Keratinocyte (primary cell): Measurements from ENCODE around the gene BOD1. TPM values are rescaled to one million over a fixed set of nuclear protein-coding genes. Genes with fewer than 3 reads are reported as not detected.

Source experiments
- DNase-seq: peaks from one replicate; pipeline ENCODE4 v3.0.0-alpha.2; 2011; ENCODE audit warnings: low read depth, missing footprints, low spot score
- FAIRE-seq: peaks from 2 replicates; lab custom pipeline; 2011; peaks lifted over from hg19 to GRCh38; lab: Jason Lieb, UNC
- H2AFZ ChIP-seq: 2 replicates; pipeline ENCODE4 v1.6.0; 2012; ENCODE audit warnings: low read length, control low read depth, inconsistent platforms; ENCODE audit not compliant: control insufficient read depth
- H3K27ac ChIP-seq: 2 replicates; pipeline ENCODE4 v1.5.1; 2011; ENCODE audit warnings: low read length; ENCODE audit not compliant: control insufficient read depth, insufficient read depth
- H3K27me3 ChIP-seq: 3 replicates; pipeline ENCODE4 v1.6.0; 2011; ENCODE audit warnings: low read length; ENCODE audit not compliant: control insufficient read depth, insufficient read depth; ENCODE audit errors: extremely low read depth
- H3K36me3 ChIP-seq, 2 experiments: 2 replicates in 1 of 2; 3 replicates in 1 of 2; pipeline ENCODE4 v1.5.1; 2011; ENCODE audit warnings: low read length in 2 of 2, mild to moderate bottlenecking in 1 of 2; ENCODE audit not compliant: control insufficient read depth in 2 of 2, insufficient read depth in 2 of 2; ENCODE audit errors: extremely low read depth in 1 of 2
- H3K4me1 ChIP-seq: 3 replicates; pipeline ENCODE4 v1.5.1; 2011; ENCODE audit warnings: low read length; ENCODE audit not compliant: control insufficient read depth, insufficient read depth; ENCODE audit errors: extremely low read depth
- H3K4me2 ChIP-seq: 3 replicates; pipeline ENCODE4 v1.6.0; 2011; ENCODE audit warnings: low read depth, low read length; ENCODE audit not compliant: control insufficient read depth, insufficient read depth; ENCODE audit errors: extremely low read depth
- H3K4me3 ChIP-seq, 3 experiments: fragments of 200-600 bp in 1 of 3; sonication (generic) in 1 of 3; 2 replicates in 2 of 3; 3 replicates in 1 of 3; pipeline ENCODE4 v1.5.1; 2011 to 2016; ENCODE audit warnings: low read length in 3 of 3, mild to moderate bottlenecking in 3 of 3, control low read depth in 2 of 3, inconsistent platforms in 1 of 3, low read depth in 1 of 3, mixed read lengths in 1 of 3, mixed run types in 1 of 3, moderate library complexity in 1 of 3; ENCODE audit not compliant: control insufficient read depth in 2 of 3, insufficient read depth in 2 of 3; ENCODE audit errors: extremely low read depth in 1 of 3
- H3K79me2 ChIP-seq: 2 replicates; pipeline ENCODE4 v1.6.0; 2012; ENCODE audit warnings: low read length; ENCODE audit not compliant: control insufficient read depth, insufficient read depth
- H3K9ac ChIP-seq: 3 replicates; pipeline ENCODE4 v1.6.0; 2011; ENCODE audit warnings: low read length; ENCODE audit not compliant: control insufficient read depth, insufficient read depth; ENCODE audit errors: extremely low read depth
- H3K9me1 ChIP-seq: 3 replicates; pipeline ENCODE4 v1.6.0; 2011; ENCODE audit warnings: low read length; ENCODE audit not compliant: control insufficient read depth, insufficient read depth; ENCODE audit errors: extremely low read depth
- H3K9me3 ChIP-seq: 2 replicates; pipeline ENCODE4 v1.5.1; 2012; ENCODE audit warnings: low read depth, low read length; ENCODE audit not compliant: control insufficient read depth
- H4K20me1 ChIP-seq: 3 replicates; pipeline ENCODE4 v1.6.0; 2011; ENCODE audit warnings: low read length; ENCODE audit not compliant: control insufficient read depth, insufficient read depth; ENCODE audit errors: extremely low read depth
- CTCF ChIP-seq, 3 experiments: IDR thresholded peaks in 1 of 3; conservative IDR thresholded peaks in 1 of 3; optimal IDR thresholded peaks in 1 of 3; 2 replicates in 2 of 3; 3 replicates in 1 of 3; pipeline versions ENCODE3 to v1.5.1; 2011; ENCODE audit warnings: low read length in 3 of 3, mild to moderate bottlenecking in 3 of 3, moderate library complexity in 2 of 3, control low read depth in 1 of 3, inconsistent platforms in 1 of 3; ENCODE audit not compliant: insufficient read depth in 2 of 3; ENCODE audit errors: extremely low read depth in 1 of 3
- EZH2 ChIP-seq: IDR thresholded peaks from one replicate; pipeline ENCODE4 v1.6.1; 2012; ENCODE audit warnings: inconsistent platforms, mild to moderate bottlenecking, low read length, moderate library complexity
- dilution Hi-C: fragments of 300-500 bp; cut with MboI; formaldehyde crosslinking; loops from one replicate; pipeline ENCODE4 v1.7.0; 2020; ENCODE audit warnings: low sequenced_read_pairs; ENCODE audit not compliant: extremely low pct_ligation_motif_present
- polyA plus RNA-seq, 5 experiments: library from polyadenylated mRNA; depleted of rRNA in 3 of 5; stranded (reverse) in 3 of 5; stranded (forward) in 1 of 5; unstranded in 1 of 5; fragments of >200 nt; gene quantifications; 1 replicate in 1 of 5; 2 replicates in 3 of 5; 3 replicates in 1 of 5; pipeline versions ENCODE4 v1.2.1 to v1.2.3, GENCODE V29; 2011 to 2012; ENCODE audit warnings: missing spikeins in 2 of 5, low read depth in 1 of 5, low replicate concordance in 1 of 5

Gene BOD1
- polyA plus RNA-seq, 1 donor (not counting 4 experiments of a cell fraction or from before 2014, with no cell fraction given) = 46.8 TPM

GRCh38 chr5:173662581-173663351, 46.3 kb upstream of the BOD1 start:
- H3K27me3 ChIP-seq = no peaks in the 10 kb centered on the region
- no peaks in the 10 kb centered on the region for H3K9me1 ChIP-seq
- no peaks in the 10 kb centered on the region for H3K9me3 ChIP-seq
- FAIRE-seq (no peak), DNase-seq (no peak)
- H3K4me1 ChIP-seq = no peaks in the 10 kb centered on the region
- no peak overlapping the region for H3K27ac ChIP-seq
- H3K9ac ChIP-seq = no peak overlapping the region
- no peak overlapping the region for H3K4me2 ChIP-seq
- no peak for TF ChIP-seq EZH2
- TF ChIP-seq CTCF (optimal IDR thresholded peaks at IDR 0.05 in 1 of 3, IDR thresholded peaks at IDR 0.05 in 1 of 3, conservative IDR thresholded peaks at IDR 0.05 in 1 of 3; ENCODE audit: extremely low read depth in 1 of 3, insufficient read depth in 2 of 3, low read length in 3 of 3) = no peak
- H3K79me2 ChIP-seq = no peaks in the 10 kb centered on the region
- H4K20me1 ChIP-seq = no peaks in the 10 kb centered on the region
- dilution Hi-C loops = no loop called here
- no peaks in the 10 kb centered on the region for H3K36me3 ChIP-seq
- H3K4me3 ChIP-seq = no peak overlapping the region
- H2AFZ ChIP-seq = no peak overlapping the region

- no peak for TF ChIP-seq CTCF (optimal IDR thresholded peaks at IDR 0.05 in 1 of 3, IDR thresholded peaks at IDR 0.05 in 1 of 3, conservative IDR thresholded peaks at IDR 0.05 in 1 of 3; ENCODE audit: extremely low read depth in 1 of 3, insufficient read depth in 2 of 3, low read length in 3 of 3)
- no peak for TF ChIP-seq EZH2
- Histone ChIP-seq H3K4me1 (no peaks in the 10 kb centered on the region), H3K36me3 (no peaks in the 10 kb centered on the region), H3K4me3 (no peak overlapping the region), H3K9ac (no peak overlapping the region), H3K79me2 (no peaks in the 10 kb centered on the region), H4K20me1 (no peaks in the 10 kb centered on the region), H3K27ac (no peak overlapping the region), H2AFZ (no peak overlapping the region), H3K27me3 (no peaks in the 10 kb centered on the region), H3K4me2 (no peak overlapping the region), H3K9me1 (no peaks in the 10 kb centered on the region), H3K9me3 (no peaks in the 10 kb centered on the region)
- DNase-seq = no peak
- dilution Hi-C loops = no loop called here
- FAIRE-seq = no peak
Observed at GRCh38 chr5:173660481-173661280, 44.2 kb upstream of the BOD1 start.
